H9 (cell line): ENCODE data around the gene MIER1. TPM values are rescaled to one million over a fixed set of nuclear protein-coding genes. Genes with fewer than 3 reads are reported as not detected.

ENCODE experiments used
- DNase-seq: peaks from one replicate; pipeline ENCODE4 v3.0.0-alpha.2; 2017
- H2AFZ ChIP-seq: one replicate; pipeline ENCODE4 v1.6.1; 2013; ENCODE audit warnings: mild to moderate bottlenecking, low read length, control low read depth, moderate library complexity
- H2AK5ac ChIP-seq: 2 replicates; pipeline ENCODE4 v1.6.1; 2013; ENCODE audit warnings: low read length, control low read depth, mixed read lengths; ENCODE audit not compliant: insufficient read length
- H2BK120ac ChIP-seq: one replicate; pipeline ENCODE4 v1.6.1; 2013; ENCODE audit warnings: low read depth, mild to moderate bottlenecking, low read length, control low read depth, inconsistent platforms; ENCODE audit not compliant: poor library complexity, severe bottlenecking
- H2BK12ac ChIP-seq: 2 replicates; pipeline ENCODE4 v1.6.1; 2013; ENCODE audit warnings: low read length, control low read depth, mixed read lengths, low read depth; ENCODE audit not compliant: insufficient read length
- H2BK15ac ChIP-seq: 2 replicates; pipeline ENCODE4 v1.6.1; 2013; ENCODE audit warnings: low read depth, low read length, control low read depth
- H2BK20ac ChIP-seq: one replicate; pipeline ENCODE4 v1.6.1; 2013; ENCODE audit warnings: low read depth, mild to moderate bottlenecking, low read length, control low read depth, inconsistent platforms; ENCODE audit not compliant: poor library complexity, severe bottlenecking
- H2BK5ac ChIP-seq: 2 replicates; pipeline ENCODE4 v1.6.1; 2013; ENCODE audit warnings: low read length, control low read depth, mixed read lengths; ENCODE audit not compliant: insufficient read length
- H3K14ac ChIP-seq: 2 replicates; pipeline ENCODE4 v1.6.1; 2013; ENCODE audit warnings: low read length, control low read depth; ENCODE audit not compliant: insufficient read depth
- H3K18ac ChIP-seq: 2 replicates; pipeline ENCODE4 v1.6.1; 2013; ENCODE audit warnings: low read depth, mild to moderate bottlenecking, mixed read lengths, low read length, control low read depth; ENCODE audit not compliant: insufficient read length
- H3K23ac ChIP-seq: 2 replicates; pipeline ENCODE4 v1.6.1; 2013; ENCODE audit warnings: low read length, control low read depth, mixed read lengths, low read depth; ENCODE audit not compliant: insufficient read length
- H3K23me2 ChIP-seq: 2 replicates; pipeline ENCODE4 v1.6.1; 2013; ENCODE audit warnings: low read depth, mild to moderate bottlenecking, mixed read lengths, low read length, control low read depth; ENCODE audit not compliant: insufficient read length, poor library complexity, severe bottlenecking
- H3K27ac ChIP-seq: 2 replicates; pipeline ENCODE4 v1.5.1; 2013; ENCODE audit warnings: low read length, control low read depth, mixed read lengths, low read depth; ENCODE audit not compliant: insufficient read length
- H3K27me3 ChIP-seq: 2 replicates; pipeline ENCODE4 v1.6.1; 2013; ENCODE audit warnings: low read length, control low read depth, inconsistent platforms; ENCODE audit not compliant: insufficient read depth
- H3K4ac ChIP-seq: 2 replicates; pipeline ENCODE4 v1.6.1; 2013; ENCODE audit warnings: low read depth, mild to moderate bottlenecking, control low read depth, inconsistent platforms, low read length, moderate library complexity
- H3K4me1 ChIP-seq: 2 replicates; pipeline ENCODE4 v1.6.1; 2013; ENCODE audit warnings: low read length, control low read depth, inconsistent platforms; ENCODE audit not compliant: insufficient read depth
- H3K4me2 ChIP-seq: 2 replicates; pipeline ENCODE4 v1.6.1; 2013; ENCODE audit warnings: low read length, control low read depth, mixed read lengths; ENCODE audit not compliant: insufficient read length, insufficient read depth
- H3K56ac ChIP-seq: 2 replicates; pipeline ENCODE4 v1.6.1; 2013; ENCODE audit warnings: low read depth, mild to moderate bottlenecking, mixed read lengths, low read length, control low read depth; ENCODE audit not compliant: insufficient read length
- H3K79me1 ChIP-seq: 2 replicates; pipeline ENCODE4 v1.6.1; 2013; ENCODE audit warnings: low read depth, mild to moderate bottlenecking, moderate library complexity, low read length, control low read depth, inconsistent platforms; ENCODE audit not compliant: insufficient read depth, poor library complexity, severe bottlenecking
- H3K79me2 ChIP-seq: 2 replicates; pipeline ENCODE4 v1.6.1; 2013; ENCODE audit warnings: low read length, control low read depth, inconsistent platforms; ENCODE audit not compliant: insufficient read depth
- H3K9ac ChIP-seq: 2 replicates; pipeline ENCODE4 v1.6.1; 2013; ENCODE audit warnings: low read length, control low read depth, mixed read lengths; ENCODE audit not compliant: insufficient read length; ENCODE audit errors: extremely low read depth
- H3K9me3 ChIP-seq: one replicate; pipeline ENCODE4 v1.6.1; 2013; ENCODE audit warnings: low read depth, low read length, inconsistent platforms; ENCODE audit not compliant: control insufficient read depth
- H3T11ph ChIP-seq: one replicate; pipeline ENCODE4 v1.6.1; 2013; ENCODE audit warnings: mild to moderate bottlenecking, low read length, control low read depth, inconsistent platforms
- H4K20me1 ChIP-seq: one replicate; pipeline ENCODE4 v1.6.1; 2013; ENCODE audit not compliant: control insufficient read depth, insufficient read length, insufficient read depth
- H4K5ac ChIP-seq: 2 replicates; pipeline ENCODE4 v1.6.1; 2013; ENCODE audit warnings: low read depth, mild to moderate bottlenecking, mixed read lengths, low read length, control low read depth; ENCODE audit not compliant: insufficient read length
- H4K8ac ChIP-seq: replicated peaks from 2 replicates; pipeline ENCODE4 v1.6.1; 2013; ENCODE audit warnings: low read length, control low read depth, mixed read lengths, low read depth; ENCODE audit not compliant: insufficient read length
- H4K91ac ChIP-seq: 2 replicates; pipeline ENCODE4 v1.6.1; 2013; ENCODE audit warnings: low read depth, mild to moderate bottlenecking, moderate library complexity, mixed read lengths, low read length, control low read depth; ENCODE audit not compliant: insufficient read length
- H3K27ac Mint-ChIP-seq, 3 experiments: 2 replicates in 2 of 3; 3 replicates in 1 of 3; pipeline ENCODE4 v1.8.0; 2020 to 2021; ENCODE audit warnings: mixed read lengths in 3 of 3, mild to moderate bottlenecking in 1 of 3, moderate library complexity in 1 of 3
- H3K27me3 Mint-ChIP-seq: 2 replicates; pipeline ENCODE4 v1.8.0; 2021; ENCODE audit warnings: low read depth, mild to moderate bottlenecking, moderate library complexity, mixed read lengths
- H3K36me3 Mint-ChIP-seq, 3 experiments: 2 replicates in 2 of 3; 3 replicates in 1 of 3; pipeline ENCODE4 v1.8.0; 2020 to 2021; ENCODE audit warnings: low read depth in 3 of 3, mixed read lengths in 3 of 3; ENCODE audit not compliant: insufficient read depth in 1 of 3
- H3K4me1 Mint-ChIP-seq, 2 experiments: 2 replicates each; pipeline ENCODE4 v1.8.0; 2020; ENCODE audit warnings: mixed read lengths in 2 of 2
- H3K4me3 Mint-ChIP-seq, 2 experiments: 2 replicates in 1 of 2; 3 replicates in 1 of 2; pipeline ENCODE4 v1.8.0; 2020 to 2021; ENCODE audit warnings: mild to moderate bottlenecking in 2 of 2, mixed read lengths in 2 of 2, moderate library complexity in 1 of 2
- H3K9me3 Mint-ChIP-seq, 2 experiments: 2 replicates in 1 of 2; 3 replicates in 1 of 2; pipeline ENCODE4 v1.8.0; 2020; ENCODE audit warnings: mild to moderate bottlenecking in 2 of 2, mixed read lengths in 2 of 2, moderate library complexity in 1 of 2
- CTCF ChIP-seq: fragments of 200-600 bp; sonication (generic); conservative IDR thresholded peaks from 3 replicates; pipeline ENCODE4 v1.8.0; 2021; ENCODE audit warnings: antibody characterized with exemption, mild to moderate bottlenecking
- WGBS: extraction: QIAGEN DNeasy Blood & Tissue Kit; methylation state at CpG from one replicate; pipeline ENCODE4 v1.1.7; 2013; ENCODE audit warnings: missing lambda C conversion rate, low lambda C conversion rate, mixed read lengths; ENCODE audit not compliant: insufficient read length; ENCODE audit errors: extremely low coverage; 5-methylcytosine and 5-hydroxymethylcytosine counted together
- total RNA-seq: library from RNA; stranded (reverse); gene quantifications from 2 replicates; pipeline ENCODE4 v1.2.1, GENCODE V29; 2021

Gene MIER1
- total RNA-seq, 1 experiment from 2014 or later, result 28.5 TPM

GRCh38 chr1:66945316-66945715 is 20.5 kb downstream of the MIER1 start:
- WGBS, result no CpG with 5 or more reads among the region's 3 CpGs
- H3K9me3 ChIP-seq, result no peaks in the 10 kb centered on the region
- Mint-ChIP-seq H3K27me3 (no peaks in the 10 kb centered on the region), H3K27ac (no peak overlapping the region), H3K9me3 (no peaks in the 10 kb centered on the region), H3K36me3 (peaks cover 8 to 38% (median 21%) of the 10 kb centered on the region in 3 experiments; a peak in 6 of 7 replicates), H3K4me3 (no peak overlapping the region), H3K4me1 (peaks cover 9 to 13% of the 10 kb centered on the region in 2 experiments)
- no peak overlapping the region for H2BK15ac ChIP-seq
- no peak overlapping the region for H2AK5ac ChIP-seq
- H3K4me2 ChIP-seq, result no peak overlapping the region
- H4K20me1 ChIP-seq, result no peaks in the 10 kb centered on the region
- H3K23ac ChIP-seq, result no peak overlapping the region
- no peak overlapping the region for H2AFZ ChIP-seq
- peaks cover 2% of the 10 kb centered on the region for H3K79me1 ChIP-seq
- H3K27me3 ChIP-seq, result no peaks in the 10 kb centered on the region
- no peak overlapping the region for H4K8ac ChIP-seq
- H3K23me2 ChIP-seq, result no peaks in the 10 kb centered on the region
- H3K56ac ChIP-seq, result no peak overlapping the region
- H2BK5ac ChIP-seq, result no peak overlapping the region
- H3K4me1 ChIP-seq, result no peaks in the 10 kb centered on the region
- DNase-seq, result no peak
- no peak overlapping the region for H2BK12ac ChIP-seq
- no peak for TF ChIP-seq CTCF
- no peak overlapping the region for H4K91ac ChIP-seq
- H3K18ac ChIP-seq, result no peak overlapping the region
- no peak overlapping the region for H3K9ac ChIP-seq
- no peak overlapping the region for H3K14ac ChIP-seq
- no peak overlapping the region for H3K27ac ChIP-seq
- no peak overlapping the region for H4K5ac ChIP-seq
- H2BK20ac ChIP-seq, result no peak overlapping the region
- no peak overlapping the region for H3K4ac ChIP-seq
- H3T11ph ChIP-seq, result no peak overlapping the region
- 0 out of 2 replicates have a peak, but pooled peaks cover 2% of the 10 kb centered on the region for H3K79me2 ChIP-seq
- H2BK120ac ChIP-seq, result no peak overlapping the region
